Adrenal gland (tissue), 12 donors: Measurements from ENCODE around the gene ALPP. TPM values are rescaled to one million over a fixed set of nuclear protein-coding genes. Genes with fewer than 3 reads are reported as not detected.
"Not testable (repeated sequence)": the region's sequence is repeated elsewhere in the genome, so short reads cannot be mapped to it uniquely, and the experiment has no call there.

Source experiments
- DNase-seq, 7 donors: peaks; one replicate each; pipeline ENCODE4 v3.0.0-alpha.2; 2019 to 2020
- H3K27ac ChIP-seq, 5 donors: fragments of 200-600 bp; sonication (generic) in 4 of 5; 1 replicate in 3 of 5; 2 replicates in 2 of 5; pipeline versions ENCODE4 v1.5.1 to v1.8.0; 2016 to 2020; ENCODE audit warnings: mild to moderate bottlenecking in 1 of 5
- H3K27me3 ChIP-seq: fragments of 200-600 bp; 2 replicates; pipeline ENCODE4 v1.8.0; 2021
- H3K36me3 ChIP-seq, 2 donors: fragments of 200-600 bp; replicated peaks in 1 of 2; 1 replicate in 1 of 2; 2 replicates in 1 of 2; pipeline versions ENCODE4 v1.5.1 to v1.8.0; 2018 to 2022
- H3K4me1 ChIP-seq, 2 donors: fragments of 200-600 bp; replicated peaks in 1 of 2; 1 replicate in 1 of 2; 2 replicates in 1 of 2; pipeline versions ENCODE4 v1.5.1 to v1.8.0; 2018 to 2021
- H3K4me3 ChIP-seq, 4 donors: fragments of 200-600 bp; sonication (generic) in 3 of 4; one replicate each; pipeline ENCODE4 v1.5.1; 2016 to 2018
- H3K9me3 ChIP-seq, 3 donors: fragments of 200-600 bp; sonication (generic) in 1 of 3; replicated peaks in 1 of 3; 1 replicate in 2 of 3; 2 replicates in 1 of 3; pipeline versions ENCODE4 v1.5.1 to v1.8.0; 2016 to 2021
- CTCF ChIP-seq, 6 experiments: fragments of 450-650 bp in 4 of 6; fragments of 200-600 bp in 2 of 6; sonication (generic) in 1 of 6; IDR thresholded peaks; 1 replicate in 5 of 6; 2 replicates in 1 of 6; pipeline versions ENCODE4 v1.5.1 to v1.8.0; 2016 to 2021; ENCODE audit warnings: antibody characterized with exemption in 6 of 6, mild to moderate bottlenecking in 2 of 6, moderate library complexity in 1 of 6
- POLR2A ChIP-seq, 2 donors: fragments of 450-650 bp; IDR thresholded peaks; one replicate each; pipeline ENCODE4 v1.6.1; 2017; ENCODE audit warnings: antibody characterized with exemption in 2 of 2, mild to moderate bottlenecking in 2 of 2, moderate library complexity in 1 of 2
- whole genome bisulfite sequencing, 4 donors: extraction: QIAGEN DNeasy Blood & Tissue Kit in 2 of 4; methylation state at CpG; one replicate each; pipeline versions ENCODE4 v1.1.5 to v1.1.7; 2013 to 2017; 5-methylcytosine and 5-hydroxymethylcytosine counted together
- intact Hi-C, 2 donors: fragments of 100-400 bp; cut with DNase I; formaldehyde crosslinking; loops; one replicate each; pipeline versions ENCODE4 v1.14.1 to v1.15.0; 2022 to 2023
- polyA plus RNA-seq, 3 donors: library from polyadenylated mRNA; stranded (reverse); fragments of 200-250 nt in 2 of 3; fragments of 350-450 nt in 1 of 3; fragmentation: Illumina TruSeq in 1 of 3; extraction: RNeasy Lipid Tissue Mini Kit (QIAGEN cat#74804) in 1 of 3; gene quantifications; one replicate each; pipeline ENCODE4 v1.2.3, GENCODE V29; 2013 to 2014
- total RNA-seq, 9 donors: library from RNA; depleted of rRNA in 4 of 9; stranded (reverse); fragments of >200 nt in 4 of 9; fragments of 120-200 nt in 1 of 9; fragmentation: NEBNext Ultra II Directional in 1 of 9; extraction: Animal tissue kit (Norgen Biotek cat#: 25700) in 1 of 9; gene quantifications; one replicate each; pipeline versions ENCODE4 v1.1.0 to v1.2.4, GENCODE V29; 2013 to 2023
- donor health status: healthy with polysubstance abuse.
- donor health status: Bipolar disorder and iron deficiency.
- donor health status: DM: yes; HTN: yes; CAD: no.
- donor health status: DM: no; HTN: no; CAD: no.
- donor health status: DM: no; HTN: no; CAD: no.
- donor health status: DM: yes; HTN: yes; CAD: no.

ALPP gene
- total and polyA plus RNA-seq, 12 donors, result not detected

- H3K4me1 ChIP-seq, result no peaks in the 10 kb centered on the region
- TF ChIP-seq CTCF (IDR thresholded peaks at IDR 0.05) (no peak), POLR2A (IDR thresholded peaks at IDR 0.05) (no peak)
- 86 to 100% (median 89%) methylated on average over 1 to 7 of the region's 7 CpGs for WGBS, 4 donors
- H3K27ac ChIP-seq, result no peak overlapping the region
- no peaks in the 10 kb centered on the region for H3K36me3 ChIP-seq
- H3K27me3 ChIP-seq, result no peaks in the 10 kb centered on the region
- no peaks in the 10 kb centered on the region for H3K9me3 ChIP-seq
- intact Hi-C loops, result no loop called here
- no peak for DNase-seq
- no peak overlapping the region for H3K4me3 ChIP-seq
These were observed 1.8 kb upstream of the ALPP start for GRCh38 chr2:232376713-232377112.

- no peak overlapping the region for H3K27ac ChIP-seq
- TF ChIP-seq CTCF (IDR thresholded peaks at IDR 0.05) (no peak), POLR2A (IDR thresholded peaks at IDR 0.05) (no peak)
- no peak for DNase-seq
- WGBS, 4 donors, result 85 to 90% (median 88%) methylated on average over 7 of the region's 7 CpGs
- no peak overlapping the region for H3K4me3 ChIP-seq
- no peaks in the 10 kb centered on the region for H3K9me3 ChIP-seq
- peaks cover 4% of the 10 kb centered on the region for H3K27me3 ChIP-seq
- H3K4me1 ChIP-seq, result no peaks in the 10 kb centered on the region
- intact Hi-C loops, result no loop called here
- no peaks in the 10 kb centered on the region for H3K36me3 ChIP-seq
These were observed 1.2 kb upstream of the ALPP start for GRCh38 chr2:232377319-232377718.

GRCh38 chr2:232377841-232378734 lies 463 bp upstream of the ALPP start:
- intact Hi-C loops, result no loop called here
- TF ChIP-seq CTCF (IDR thresholded peaks at IDR 0.05) (no peak), POLR2A (IDR thresholded peaks at IDR 0.05) (no peak)
- H3K36me3 ChIP-seq, result no peaks in the 10 kb centered on the region
- H3K27ac ChIP-seq, result no peak overlapping the region
- peaks cover 9% of the 10 kb centered on the region for H3K27me3 ChIP-seq
- no peak overlapping the region for H3K4me3 ChIP-seq
- no peak for DNase-seq
- no peaks in the 10 kb centered on the region for H3K4me1 ChIP-seq
- no peaks in the 10 kb centered on the region for H3K9me3 ChIP-seq
- 79 to 93% (median 83%) methylated on average over 9 to 17 of the region's 17 CpGs for WGBS, 4 donors

GRCh38 chr2:232379610-232380590 lies 1.3 kb downstream of the ALPP start:
- H3K4me3 ChIP-seq, intact Hi-C loops, H3K36me3 ChIP-seq, H3K27me3 ChIP-seq, H3K27ac ChIP-seq, H3K9me3 ChIP-seq, H3K4me1 ChIP-seq, DNase-seq: not testable (repeated sequence)
- 68 to 85% (median 82%) methylated on average over 10 to 40 of the region's 41 CpGs for WGBS, 4 donors

GRCh38 chr2:232381204-232382031 lies 2.9 kb downstream of the ALPP start:
- WGBS, 4 donors, result 16 to 63% (median 23%) methylated on average over 10 to 48 of the region's 59 CpGs
- DNase-seq, intact Hi-C loops, H3K36me3 ChIP-seq, H3K27ac ChIP-seq, H3K4me3 ChIP-seq, H3K9me3 ChIP-seq, H3K4me1 ChIP-seq: not testable (repeated sequence)
- H3K27me3 ChIP-seq, result peaks cover 17% of the 10 kb centered on the region
